Heart right ventricle (tissue), 16 donors: ENCODE data around the gene ZNRF1. TPM values are rescaled to one million over a fixed set of nuclear protein-coding genes. Genes with fewer than 3 reads are reported as not detected.

Source experiments
- ATAC-seq, 8 donors: fragments of 200-7000 bp; cut with Tn5 transposase; one replicate each; pipeline ENCODE4 v1.9.1; 2020; ENCODE audit warnings: mild to moderate bottlenecking in 8 of 8, moderate library complexity in 8 of 8, moderate number of reproducible peaks in 1 of 8
- DNase-seq, 2 donors: peaks; one replicate each; pipeline ENCODE4 v3.0.0-alpha.2; 2020
- H3K27ac ChIP-seq, 10 donors: fragments of 200-600 bp; sonication (generic) in 2 of 10; one replicate each; pipeline versions ENCODE4 v1.5.0 to v1.8.0; 2020 to 2022; ENCODE audit warnings: mild to moderate bottlenecking in 3 of 10
- H3K27me3 ChIP-seq, 7 donors: fragments of 200-600 bp; one replicate each; pipeline ENCODE4 v1.8.0; 2021 to 2022; ENCODE audit warnings: mild to moderate bottlenecking in 2 of 7
- H3K36me3 ChIP-seq, 9 donors: fragments of 200-600 bp; sonication (generic) in 1 of 9; one replicate each; pipeline versions ENCODE4 v1.5.0 to v1.8.0; 2020 to 2022; ENCODE audit warnings: mild to moderate bottlenecking in 2 of 9
- H3K4me1 ChIP-seq, 9 donors: fragments of 200-600 bp; sonication (generic) in 1 of 9; one replicate each; pipeline versions ENCODE4 v1.5.0 to v1.8.0; 2020 to 2022; ENCODE audit warnings: mild to moderate bottlenecking in 4 of 9
- H3K4me3 ChIP-seq, 10 donors: fragments of 200-600 bp; sonication (generic) in 2 of 10; one replicate each; pipeline versions ENCODE4 v1.5.0 to v1.8.0; 2020 to 2022; ENCODE audit warnings: mild to moderate bottlenecking in 7 of 10, moderate library complexity in 2 of 10
- H3K9me3 ChIP-seq, 11 donors: fragments of 200-600 bp in 10 of 11; sonication (generic) in 2 of 11; one replicate each; pipeline versions ENCODE4 v1.5.0 to v1.8.0; 2013 to 2022; ENCODE audit warnings: mild to moderate bottlenecking in 2 of 11, control low read depth in 1 of 11, moderate library complexity in 1 of 11
- CTCF ChIP-seq, 9 donors: fragments of 200-600 bp; sonication (generic) in 2 of 9; IDR thresholded peaks; one replicate each; pipeline versions ENCODE4 v1.5.0 to v1.8.0; 2021 to 2022; ENCODE audit warnings: antibody characterized with exemption in 9 of 9, mild to moderate bottlenecking in 5 of 9, moderate library complexity in 1 of 9
- WGBS, 2 donors: extraction: QIAGEN DNeasy Blood & Tissue Kit; methylation state at CpG; one replicate each; pipeline ENCODE4 v1.1.7; 2013; ENCODE audit warnings: inconsistent platforms in 1 of 2; 5-methylcytosine and 5-hydroxymethylcytosine counted together
- intact Hi-C, 10 donors: fragments of 100-400 bp; cut with DNase I; formaldehyde crosslinking; loops; one replicate each; pipeline versions ENCODE4 v1.11.1 to v1.14.2; 2022
- polyA plus RNA-seq, 2 donors: library from polyadenylated mRNA; stranded (reverse); fragments of 200-250 nt; gene quantifications; one replicate each; pipeline ENCODE4 v1.2.3, GENCODE V29; 2013
- total RNA-seq, 10 donors: library from RNA; stranded (reverse); fragmentation: NEBNext Ultra II Directional in 3 of 10; extraction: Animal tissue kit (Norgen Biotek cat#: 25700) in 3 of 10; gene quantifications; one replicate each; pipeline versions ENCODE4 v1.2.1 to v1.2.4, GENCODE V29; 2021 to 2023
- donor health status: Arrhythmogenic right ventricular cardiomyopathy.
- donor health status: ischemic (EF 13 %, LVEDD 7.1; RV severe dilation, severe dysfunction).
- donor health status: healthy with polysubstance abuse.
- donor health status: DM: no; HTN: yes; CAD: no.
- donor health status: DM: no; HTN: no; CAD: no.
- donor health status: ischemic (EF 25% LVEDD 6.9; RV normal size, moderate dysfunction).
- donor health status: ischemic (EF 25% LVEDD 5.7; RV mildly dilated, moderate dysfunction).
- donor health status: healthy.
- donor health status: DM: yes; HTN: yes; CAD: no.
- donor health status: Ischemic cardiomyopathy.
- donor health status: ischemic (EF 35%, LVEDD 5.7; RV mildly dilated, moderate dysfunction).
- donor health status: nonischemic (EF 11% LVEDD 7.7; RV severe dilation, severe dysfunction).
- donor health status: DM: yes; HTN: yes; CAD: no.
- donor health status: PGD.
- donor health status: ischemic (EF 29% LVEDD 5.4; RV normal size, mild dysfunction).
- donor health status: nonischemic (EF 23%, LVEDD 6.1; RV moderate dilation, normal function).

ZNRF1 gene
- total and polyA plus RNA-seq, 12 donors: 13.1 to 30.8 (median 20.8) TPM

DNA sequence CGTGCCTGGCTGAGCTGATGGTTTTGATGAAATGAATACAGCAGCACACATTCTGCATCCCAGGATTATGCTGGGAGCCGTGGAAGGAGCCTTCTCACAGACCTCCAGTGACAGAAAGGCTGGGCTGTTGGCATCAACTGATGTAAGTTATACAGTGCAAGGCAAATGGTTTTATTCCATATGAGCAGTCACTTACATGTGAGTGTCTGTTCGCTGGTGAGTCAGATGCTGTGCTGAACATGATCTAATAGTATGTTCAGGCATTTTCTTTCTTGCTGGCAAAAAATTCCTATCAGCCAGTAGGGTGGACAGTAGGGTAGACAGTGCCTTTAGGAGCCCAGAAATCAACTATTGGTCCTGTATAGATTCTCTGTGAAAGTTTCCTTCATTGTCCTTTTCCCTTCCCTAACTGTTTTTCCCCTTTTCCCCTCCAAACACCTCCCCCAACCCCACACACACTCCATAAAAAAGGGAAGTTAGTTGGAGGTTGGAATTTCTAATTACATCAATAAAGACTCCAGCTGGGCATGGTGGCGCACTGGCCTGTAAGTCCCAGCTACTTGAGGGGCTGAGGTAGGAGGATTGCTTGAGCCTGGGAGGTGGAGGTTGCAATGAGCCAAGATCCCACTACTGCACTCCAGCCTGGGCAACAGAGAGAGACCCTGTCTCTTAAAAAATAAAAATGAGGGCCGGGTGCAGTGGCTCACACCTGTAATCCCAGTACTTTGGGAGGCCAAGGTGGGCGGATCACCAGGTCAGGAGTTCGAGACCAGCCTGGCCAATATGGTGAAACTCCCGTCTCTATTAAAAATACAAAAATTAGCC lies 81.6 kb downstream of the ZNRF1 start:
- Histone ChIP-seq H3K27ac (no peak overlapping the region), H3K36me3 (peaks cover 0 to 4% (median 0%) of the 10 kb centered on the region in 9 donors), H3K4me3 (no peak overlapping the region), H3K9me3 (peaks cover 0 to 5% (median 0%) of the 10 kb centered on the region in 11 donors), H3K27me3 (no peaks in the 10 kb centered on the region), H3K4me1 (peaks cover 0 to 47% (median 29%) of the 10 kb centered on the region in 9 donors)
- intact Hi-C loops: no loop called here
- TF ChIP-seq CTCF (IDR thresholded peaks at IDR 0.05): no peak
- DNase-seq: no peak
- WGBS, 2 donors: 95 to 96% methylated on average over 8 of the region's 8 CpGs
- ATAC-seq: no peak

GRCh38 chr16:75081179-75081859 lies 82.5 kb downstream of the ZNRF1 start:
- 85 to 88% methylated on average over 6 of the region's 6 CpGs for WGBS, 2 donors
- Histone ChIP-seq H3K4me1 (peaks cover 0 to 43% (median 26%) of the 10 kb centered on the region in 9 donors), H3K36me3 (peaks cover 0 to 4% (median 0%) of the 10 kb centered on the region in 9 donors), H3K4me3 (no peak overlapping the region), H3K9me3 (peaks cover 0 to 5% (median 0%) of the 10 kb centered on the region in 11 donors), H3K27ac (no peak overlapping the region), H3K27me3 (no peaks in the 10 kb centered on the region)
- intact Hi-C loops: no loop called here
- ATAC-seq: no peak
- no peak for TF ChIP-seq CTCF (IDR thresholded peaks at IDR 0.05)
- no peak for DNase-seq

DNA sequence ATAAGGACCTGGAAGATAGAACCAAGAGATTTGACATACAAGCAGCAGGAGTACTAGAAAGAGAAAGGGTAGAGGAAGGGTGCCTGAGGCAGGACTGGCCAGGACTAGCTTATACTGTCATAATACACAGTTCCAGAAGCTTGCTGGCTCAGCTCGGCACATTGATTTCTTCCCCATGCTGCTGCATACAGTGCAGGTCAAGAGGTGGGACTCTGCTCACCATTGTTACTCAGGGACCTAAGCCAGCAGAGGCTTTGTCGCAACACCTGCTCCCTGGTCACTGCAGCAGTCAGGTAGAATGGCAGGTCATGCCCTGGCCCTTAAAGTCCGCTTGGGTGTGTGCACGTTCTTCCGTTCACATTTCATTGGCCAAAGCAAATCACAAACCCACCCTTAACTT lies 85.0 kb downstream of the ZNRF1 start:
- intact Hi-C loops: no loop called here
- Histone ChIP-seq H3K4me1 (peaks cover 16 to 65% (median 47%) of the 10 kb centered on the region in 9 donors), H3K4me3 (no peak overlapping the region), H3K27me3 (no peaks in the 10 kb centered on the region), H3K36me3 (peaks cover 0 to 4% (median 0%) of the 10 kb centered on the region in 9 donors), H3K27ac (no peak overlapping the region), H3K9me3 (no peaks in the 10 kb centered on the region)
- ATAC-seq (no peak), DNase-seq (no peak)
- no peak for TF ChIP-seq CTCF (IDR thresholded peaks at IDR 0.05)
- WGBS, 2 donors: 91 to 94% methylated on average over 5 of the region's 5 CpGs

GRCh38 chr16:75085556-75085955 lies 86.7 kb downstream of the ZNRF1 start:
- intact Hi-C loops: no loop called here
- 95 to 96% methylated on average over 4 of the region's 4 CpGs for WGBS, 2 donors
- H3K9me3 ChIP-seq: no peaks in the 10 kb centered on the region
- peaks cover 16 to 66% (median 56%) of the 10 kb centered on the region in 9 donors for H3K4me1 ChIP-seq
- no peak overlapping the region for H3K4me3 ChIP-seq
- TF ChIP-seq CTCF (IDR thresholded peaks at IDR 0.05): no peak
- no peaks in the 10 kb centered on the region for H3K27me3 ChIP-seq
- no peak overlapping the region for H3K27ac ChIP-seq
- no peak for DNase-seq
- peaks cover 0 to 4% (median 0%) of the 10 kb centered on the region in 9 donors for H3K36me3 ChIP-seq
- ATAC-seq: no peak
